Mammary epithelial cell (primary cell): ENCODE measurements around the gene PVALEF.

Experiments
- EZH2 ChIP-seq: IDR thresholded peaks from 2 replicates; pipeline ENCODE4 v1.6.1; 2012; ENCODE audit warnings: low read length, inconsistent platforms, borderline replicate concordance
- TF ChIP-seq, protein P1 (sequence below), 2 donors: IDR thresholded peaks in 1 of 2; conservative IDR thresholded peaks in 1 of 2; 2 replicates each; pipeline ENCODE4 v1.5.1; 2011 to 2012; ENCODE audit warnings: inconsistent platforms in 2 of 2, low read length in 2 of 2, mild to moderate bottlenecking in 2 of 2, control low read depth in 1 of 2, low read depth in 1 of 2; ENCODE audit not compliant: insufficient read depth in 1 of 2; ENCODE audit errors: extremely low read depth in 1 of 2

- TF ChIP-seq, protein P1, sequence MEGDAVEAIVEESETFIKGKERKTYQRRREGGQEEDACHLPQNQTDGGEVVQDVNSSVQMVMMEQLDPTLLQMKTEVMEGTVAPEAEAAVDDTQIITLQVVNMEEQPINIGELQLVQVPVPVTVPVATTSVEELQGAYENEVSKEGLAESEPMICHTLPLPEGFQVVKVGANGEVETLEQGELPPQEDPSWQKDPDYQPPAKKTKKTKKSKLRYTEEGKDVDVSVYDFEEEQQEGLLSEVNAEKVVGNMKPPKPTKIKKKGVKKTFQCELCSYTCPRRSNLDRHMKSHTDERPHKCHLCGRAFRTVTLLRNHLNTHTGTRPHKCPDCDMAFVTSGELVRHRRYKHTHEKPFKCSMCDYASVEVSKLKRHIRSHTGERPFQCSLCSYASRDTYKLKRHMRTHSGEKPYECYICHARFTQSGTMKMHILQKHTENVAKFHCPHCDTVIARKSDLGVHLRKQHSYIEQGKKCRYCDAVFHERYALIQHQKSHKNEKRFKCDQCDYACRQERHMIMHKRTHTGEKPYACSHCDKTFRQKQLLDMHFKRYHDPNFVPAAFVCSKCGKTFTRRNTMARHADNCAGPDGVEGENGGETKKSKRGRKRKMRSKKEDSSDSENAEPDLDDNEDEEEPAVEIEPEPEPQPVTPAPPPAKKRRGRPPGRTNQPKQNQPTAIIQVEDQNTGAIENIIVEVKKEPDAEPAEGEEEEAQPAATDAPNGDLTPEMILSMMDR (conservative IDR thresholded peaks at IDR 0.05 in 1 of 2, IDR thresholded peaks at IDR 0.05 in 1 of 2; ENCODE audit: extremely low read depth in 1 of 2, insufficient read depth in 1 of 2, low read depth in 1 of 2, low read length in 2 of 2), result no peak
- TF ChIP-seq EZH2, result no peak
Observed at GRCh38 chr17:81200201-81200600, 34.9 kb downstream of the PVALEF start.
